ENCODE results near the gene WAC.

- no peak for TF ChIP-seq POLR2A (IDR thresholded peaks at IDR 0.05)
- TF ChIP-seq CTCF (IDR thresholded peaks at IDR 0.05 in 4 of 5, conservative IDR thresholded peaks at IDR 0.05 in 1 of 5), result no peak
These were observed 42.9 kb downstream of the WAC start for GRCh38 chr10:28575852-28576251.

Measured in gastrocnemius medialis (tissue), 4 donors.